GM08714 (cell line): ENCODE measurements around the gene ENOPH1.

Source experiments
- H3K4me3 ChIP-seq: fragments of 200-500 bp; sonication (Bioruptor generic); 2 replicates; pipeline ENCODE4 v1.5.1; 2014; ENCODE audit warnings: mild to moderate bottlenecking, low read length, inconsistent platforms
- ZNF274 ChIP-seq: IDR thresholded peaks from 2 replicates; pipeline ENCODE4 v1.6.1; 2012; ENCODE audit warnings: mild to moderate bottlenecking, low read depth, low read length

ENOPH1 gene

GRCh38 chr4:82499738-82500434 lies 69.5 kb downstream of the ENOPH1 start:
- TF ChIP-seq ZNF274, result no peak
- no peak overlapping the region for H3K4me3 ChIP-seq

DNA sequence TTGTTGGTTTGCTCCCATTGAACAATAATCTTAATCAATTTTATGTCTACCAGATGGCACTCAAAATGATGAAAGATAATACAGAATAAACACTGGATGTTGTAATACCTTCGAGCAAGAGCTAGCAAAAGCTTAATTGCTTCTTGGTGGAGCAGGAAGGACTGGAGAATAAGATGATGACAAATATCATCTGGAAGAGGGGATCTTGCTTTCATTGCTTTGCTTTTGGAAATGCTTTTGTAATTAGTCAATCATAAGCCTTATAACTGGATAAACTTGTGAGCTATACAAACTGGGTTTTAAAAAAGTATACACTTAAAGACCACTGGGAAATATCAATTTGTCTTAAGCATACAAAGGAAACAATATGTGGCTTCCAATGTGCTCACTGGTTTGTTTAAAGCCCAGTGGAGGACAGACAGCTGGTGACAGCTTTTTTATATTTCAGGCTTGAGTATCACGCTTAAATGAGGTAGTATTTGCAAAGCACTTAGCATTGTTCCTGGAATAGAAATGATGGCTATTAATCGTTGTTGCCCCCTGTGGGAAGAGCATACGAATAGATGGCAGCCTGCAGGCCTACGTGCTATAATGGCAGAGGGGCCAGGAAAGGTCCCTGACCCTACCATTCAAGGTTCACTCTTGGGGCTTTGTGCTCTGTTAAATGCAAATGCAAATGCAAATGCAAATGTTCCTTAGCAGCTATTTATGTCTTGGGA lies 70.2 kb downstream of the ENOPH1 start:
- no peak for TF ChIP-seq ZNF274
- H3K4me3 ChIP-seq, result no peak overlapping the region

DNA sequence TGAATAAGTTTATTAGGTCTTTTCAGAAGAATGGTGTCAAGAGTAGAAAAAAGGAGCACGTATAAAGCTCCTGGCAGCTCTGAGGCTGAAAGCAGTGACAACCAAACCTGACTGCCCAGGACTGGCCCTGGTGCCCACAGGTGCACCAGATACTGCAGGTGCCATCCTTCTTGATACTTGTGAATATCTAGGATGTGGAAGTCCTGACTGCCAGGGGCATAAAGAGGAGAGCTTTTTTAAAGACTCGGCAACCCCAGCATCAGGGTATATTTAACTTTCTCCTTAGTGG lies 70.7 kb downstream of the ENOPH1 start:
- no peak overlapping the region for H3K4me3 ChIP-seq
- no peak for TF ChIP-seq ZNF274

GRCh38 chr4:82508011-82508410 lies 77.6 kb downstream of the ENOPH1 start:
- no peak overlapping the region for H3K4me3 ChIP-seq
- TF ChIP-seq ZNF274, result no peak

- TF ChIP-seq ZNF274, result no peak
Measured at GRCh38 chr4:82508806-82509428, 78.5 kb downstream of the ENOPH1 start.

GRCh38 chr4:82510216-82510615 lies 79.8 kb downstream of the ENOPH1 start:
- TF ChIP-seq ZNF274, result no peak
- no peak overlapping the region for H3K4me3 ChIP-seq

More at GRCh38 chr4:82508806-82509428, 78.5 kb downstream of the ENOPH1 start:
- H3K4me3 ChIP-seq, result no peak overlapping the region
